HG03460 (cell line): Measurements from ENCODE around the gene COG3.

Source experiments
- ATAC-seq: cut with Tn5 transposase; IDR thresholded peaks from one replicate; pipeline ENCODE4 v1.9.1; 2021; ENCODE audit not compliant: unreplicated experiment

COG3 gene

DNA sequence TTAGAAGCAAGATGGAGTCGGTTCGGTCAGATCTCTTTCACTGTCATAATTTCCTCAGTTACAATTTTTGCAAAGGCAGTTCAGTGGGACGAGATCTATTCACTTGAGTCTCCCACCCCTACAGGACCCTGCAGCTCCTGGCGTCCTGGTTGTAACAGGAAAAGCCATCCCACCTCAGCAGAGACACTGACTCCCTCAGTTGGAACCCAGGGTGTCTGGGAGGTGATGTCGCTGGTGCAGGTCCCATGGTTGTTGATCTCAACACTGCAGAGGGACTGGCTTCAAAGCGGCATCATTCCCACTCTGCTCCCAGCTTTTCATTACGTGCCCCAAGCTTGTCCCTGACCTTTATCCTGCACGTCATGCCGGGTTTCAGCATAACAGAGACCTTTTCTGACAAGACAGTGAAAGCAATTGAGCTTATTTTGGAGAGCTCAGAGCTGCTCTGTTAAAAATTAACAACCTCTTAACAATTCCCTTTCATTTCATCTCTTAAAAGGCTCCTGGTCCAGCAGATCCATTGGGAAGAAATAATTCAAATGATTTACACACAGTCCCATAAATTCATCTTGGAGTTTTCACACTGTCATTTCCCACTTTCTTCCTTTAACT lies 17.6 kb upstream of the COG3 start:
- no peak for ATAC-seq

DNA sequence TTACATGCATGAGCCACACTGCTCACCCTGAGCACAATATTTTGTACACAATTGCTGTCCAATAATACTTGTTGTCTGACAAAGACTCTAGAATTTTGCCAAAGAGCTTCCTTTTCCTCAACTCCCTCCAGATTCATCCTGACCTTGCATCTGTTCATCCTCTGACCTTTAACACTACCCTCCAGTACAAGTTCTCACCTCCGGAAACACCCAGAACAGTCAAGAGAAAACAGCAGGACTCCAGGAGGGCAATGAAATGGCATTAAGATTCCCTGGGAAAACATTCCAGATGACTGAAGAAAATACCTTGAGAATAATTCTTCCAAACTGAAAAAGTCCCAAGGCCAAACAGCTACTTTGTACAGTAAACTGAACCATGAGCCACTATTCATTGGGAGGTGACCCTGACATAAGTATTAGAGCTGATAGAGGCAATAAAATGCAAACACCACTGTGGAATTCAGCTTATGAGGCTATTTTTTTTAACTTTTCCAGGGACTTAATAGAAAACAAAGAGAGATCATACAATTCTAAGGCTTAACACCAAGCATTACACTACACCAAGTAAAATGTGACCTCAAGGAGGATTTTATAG lies 15.7 kb upstream of the COG3 start:
- ATAC-seq = no peak

DNA sequence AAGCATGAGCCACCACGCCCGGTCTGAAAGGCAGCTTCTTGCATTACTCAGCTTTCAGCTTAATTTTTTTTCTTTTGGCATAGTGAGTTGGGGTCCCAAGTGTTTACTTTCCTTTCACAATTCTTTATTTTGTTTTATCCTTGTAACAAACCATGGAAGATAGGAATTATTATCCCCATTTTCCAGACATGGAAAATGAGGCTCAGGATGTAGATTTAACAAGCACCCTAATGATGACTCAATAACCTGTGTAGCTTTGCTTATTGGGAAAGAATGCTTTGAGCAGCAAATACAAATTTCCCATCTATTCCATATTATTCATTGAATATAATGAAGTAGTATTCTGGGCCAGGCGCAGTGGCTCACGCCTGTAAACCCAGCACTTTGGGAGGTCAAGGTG lies 13.5 kb upstream of the COG3 start:
- ATAC-seq = no peak

DNA sequence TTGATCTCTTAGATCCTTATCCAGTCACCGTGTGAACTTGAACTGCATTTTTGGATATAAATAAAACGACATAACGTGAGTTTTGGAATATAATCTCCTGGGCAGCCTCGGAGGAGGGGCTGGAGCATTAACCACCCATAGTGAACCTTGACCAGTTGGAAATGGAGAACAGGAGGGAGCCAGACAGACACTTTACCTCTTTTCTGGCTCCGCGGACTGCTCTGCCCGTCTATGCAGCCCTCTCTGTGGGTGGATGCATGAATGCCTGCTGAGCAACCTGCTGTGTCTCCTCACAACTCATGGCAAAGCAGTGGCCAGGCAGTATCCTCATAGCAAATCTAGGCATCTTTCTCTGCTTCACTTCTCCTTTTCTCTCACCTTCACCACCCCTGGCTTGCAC lies 10.5 kb upstream of the COG3 start:
- no peak for ATAC-seq

DNA sequence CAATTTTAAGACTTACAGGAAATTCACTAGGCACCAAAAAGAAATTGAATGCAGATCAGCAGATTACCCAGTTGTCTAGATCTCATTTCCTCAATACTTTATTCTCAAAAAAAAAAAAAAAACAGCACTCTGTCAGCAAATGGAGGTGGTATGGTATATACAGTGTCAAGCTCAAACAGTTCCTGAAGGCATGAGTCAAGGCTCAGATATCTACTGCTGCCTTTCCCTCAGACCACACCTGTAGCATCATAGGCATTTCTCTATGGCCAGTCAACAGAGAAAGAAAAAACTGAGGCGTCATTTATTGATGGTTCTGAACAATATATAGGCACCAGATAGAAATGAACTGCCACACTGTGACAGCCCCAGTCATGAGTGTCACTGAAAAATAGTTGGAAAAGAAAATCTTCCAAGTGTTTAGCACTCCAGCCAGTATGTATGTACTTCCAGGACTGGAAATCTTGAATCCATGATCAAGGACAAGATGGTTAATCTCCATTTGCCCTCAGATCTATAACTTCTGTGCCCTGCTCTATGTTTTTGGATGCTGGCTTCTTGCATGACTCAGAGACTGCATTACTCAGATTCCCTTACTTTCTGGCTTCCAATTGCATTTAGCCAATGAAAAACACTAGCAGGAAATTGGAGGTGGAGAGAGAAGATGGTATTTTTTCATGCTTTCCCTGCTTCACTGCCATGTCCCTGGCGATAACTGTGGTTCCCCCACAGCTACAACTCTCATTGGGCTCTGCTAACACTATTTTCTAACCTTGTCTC lies 8.4 kb upstream of the COG3 start:
- no peak for ATAC-seq

DNA sequence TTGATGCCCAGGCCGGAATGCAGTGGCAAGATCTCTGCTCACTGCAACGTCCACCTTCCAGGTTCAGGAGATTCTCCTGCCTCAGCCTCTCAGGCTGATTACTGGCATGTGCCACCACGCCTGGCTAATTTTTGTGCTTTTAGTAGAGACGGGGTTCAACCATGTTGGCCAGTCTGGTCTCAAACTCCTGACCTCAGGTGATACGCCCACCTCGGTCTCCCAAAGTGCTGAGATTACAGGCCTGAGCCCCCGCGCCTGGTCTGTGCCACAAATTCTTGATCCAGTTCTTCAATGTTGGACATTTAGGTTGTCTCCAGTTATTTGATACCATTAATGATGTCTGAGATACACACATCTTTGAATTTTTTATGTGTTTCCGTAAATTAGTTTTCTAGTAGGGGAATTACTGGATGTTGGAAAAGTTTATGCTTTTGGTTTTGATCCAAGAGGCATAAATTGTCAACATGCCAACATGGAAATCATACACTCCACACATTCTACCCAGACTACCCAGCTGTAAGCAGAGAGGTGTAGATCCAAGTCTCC lies 525 bp upstream of the COG3 start:
- no peak for ATAC-seq

DNA sequence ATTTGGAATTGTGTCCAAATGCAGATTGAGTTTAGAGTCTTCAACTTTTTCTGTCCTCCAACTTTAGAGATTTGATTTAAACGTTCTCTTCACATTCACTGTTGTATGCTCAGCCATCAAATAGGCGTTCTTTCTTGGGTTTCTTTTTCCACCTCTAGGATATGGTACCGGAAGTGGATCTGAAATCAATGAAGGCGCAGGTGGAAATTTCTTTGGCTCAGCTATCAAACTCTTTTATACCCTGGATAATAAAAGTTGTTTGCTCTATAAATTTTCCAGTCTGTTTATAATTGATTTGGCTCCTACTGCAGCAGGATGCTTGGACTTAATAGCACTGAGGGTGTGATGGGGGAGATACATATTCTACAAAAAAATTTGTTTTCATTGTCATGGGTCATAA lies 1.6 kb downstream of the COG3 start:
- ATAC-seq = no peak

DNA sequence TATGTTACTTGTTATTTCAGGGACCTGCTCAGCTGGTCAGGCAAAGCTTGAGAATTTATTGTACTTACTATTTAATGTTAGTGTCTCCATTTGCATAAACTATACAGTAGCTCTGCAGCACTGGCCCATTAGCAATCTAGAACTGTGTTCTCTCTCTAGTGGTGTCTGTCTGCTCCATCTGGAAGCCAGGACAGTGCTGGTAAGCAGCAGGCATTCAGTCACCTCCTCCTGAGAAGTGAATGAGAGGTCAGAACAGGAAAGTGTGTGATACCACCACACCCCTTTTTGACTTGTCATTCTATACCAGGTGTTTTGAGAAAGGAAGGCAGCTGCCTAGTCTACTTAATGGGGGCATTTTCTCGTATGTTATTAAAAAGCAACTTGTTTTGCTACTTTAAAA lies 3.9 kb downstream of the COG3 start:
- no peak for ATAC-seq

DNA sequence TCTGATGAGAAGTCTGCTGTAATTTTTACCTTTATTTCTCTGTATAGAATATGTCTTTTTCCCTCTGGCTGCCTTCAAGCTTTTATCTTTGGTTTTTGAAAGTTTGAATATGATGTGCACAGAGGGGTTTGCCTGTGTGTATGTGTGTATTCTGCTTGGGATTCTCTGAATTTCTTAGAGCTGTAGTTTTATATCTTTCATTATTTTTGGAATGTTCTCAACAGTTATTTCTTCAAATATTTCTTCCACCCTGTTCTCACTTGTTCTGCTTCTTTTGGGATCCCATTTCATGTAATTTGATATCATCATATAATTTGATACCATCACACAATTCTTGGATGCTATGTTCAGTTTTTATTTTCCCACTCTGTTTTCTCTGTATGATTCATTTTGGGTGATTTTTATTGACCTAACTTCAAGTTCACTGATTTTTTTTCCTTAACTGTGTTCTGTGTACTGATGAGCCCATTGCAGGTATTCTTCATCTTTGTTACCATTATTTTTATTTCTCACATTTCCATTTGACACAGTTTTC lies 7.5 kb downstream of the COG3 start:
- ATAC-seq = no peak

DNA sequence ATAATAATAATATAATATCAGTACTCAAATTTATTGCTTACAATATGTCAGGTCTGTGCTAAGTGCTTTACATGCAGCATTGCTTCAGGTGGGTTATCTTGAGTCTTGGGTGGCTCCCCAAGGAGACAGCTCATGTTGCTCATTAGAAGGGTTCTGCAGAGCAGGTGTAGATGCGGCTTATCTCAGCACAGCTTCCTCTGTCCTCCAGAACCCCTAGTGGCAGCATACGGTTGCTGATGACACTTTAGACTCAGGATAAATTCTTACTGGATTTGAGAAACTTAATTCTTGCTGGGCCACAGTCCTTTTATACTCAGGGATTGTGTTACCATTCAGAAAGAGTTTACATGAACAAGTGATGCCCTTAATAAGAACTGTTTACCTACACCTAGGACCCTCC lies 8.9 kb downstream of the COG3 start:
- ATAC-seq = no peak

DNA sequence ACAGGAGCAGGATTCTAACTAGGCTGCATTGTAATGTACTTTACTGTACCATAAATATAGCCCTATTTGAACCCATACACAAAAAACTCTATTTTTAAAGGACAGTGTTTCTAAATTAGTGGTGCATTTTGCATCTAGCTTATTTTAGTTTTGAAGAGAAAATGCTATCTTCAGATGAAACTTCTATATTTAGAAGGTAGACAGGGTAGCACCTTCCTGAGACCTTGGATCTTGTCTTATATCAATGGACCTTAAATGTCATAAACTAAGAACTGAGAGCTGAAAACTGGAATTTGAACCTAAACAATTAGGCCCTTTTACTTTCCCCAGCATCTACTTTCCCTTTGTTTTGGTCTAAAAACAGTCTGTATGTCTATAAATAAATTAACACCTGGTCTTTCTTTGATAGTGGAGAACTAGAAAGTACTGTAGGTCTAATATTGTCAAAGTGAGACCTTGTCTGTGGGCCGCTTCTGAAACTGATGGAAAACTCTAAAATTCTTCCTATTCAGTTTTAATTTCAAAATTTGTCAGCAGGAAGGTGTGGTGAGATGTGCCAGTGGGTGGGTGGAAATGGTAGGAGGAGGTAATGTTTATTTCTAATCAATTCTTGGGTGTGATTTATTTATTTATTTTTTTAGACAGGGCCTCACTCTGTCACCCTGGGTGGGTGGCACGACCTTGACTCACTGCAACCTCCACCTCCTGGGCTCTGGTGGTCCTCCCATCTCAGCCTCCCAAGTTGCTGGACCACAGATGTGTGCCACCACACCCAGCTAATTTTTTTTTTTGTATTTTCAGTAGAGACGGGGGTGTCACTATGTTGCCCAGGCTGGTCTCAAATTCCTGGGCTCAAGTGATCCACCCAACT lies 10.1 kb downstream of the COG3 start:
- ATAC-seq = no peak

DNA sequence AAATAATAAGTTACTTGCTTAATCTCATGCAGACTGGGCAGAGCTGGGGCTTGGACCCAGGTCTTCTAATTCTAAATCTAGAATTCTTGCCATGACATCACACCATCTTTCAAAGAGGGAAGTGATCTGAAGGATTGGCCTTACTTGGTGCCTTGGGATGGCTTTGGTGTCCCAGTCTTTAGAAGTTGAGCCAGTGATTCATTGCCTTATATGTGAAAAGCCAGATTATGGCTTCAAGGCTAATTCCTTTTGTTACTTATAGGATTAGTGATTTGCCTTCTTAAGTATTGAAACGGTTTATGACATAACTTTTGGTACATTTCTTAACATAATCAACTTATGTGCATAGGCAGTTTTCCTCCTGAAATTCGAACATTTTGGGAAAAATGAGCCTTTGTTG lies 14.9 kb downstream of the COG3 start:
- no peak for ATAC-seq

DNA sequence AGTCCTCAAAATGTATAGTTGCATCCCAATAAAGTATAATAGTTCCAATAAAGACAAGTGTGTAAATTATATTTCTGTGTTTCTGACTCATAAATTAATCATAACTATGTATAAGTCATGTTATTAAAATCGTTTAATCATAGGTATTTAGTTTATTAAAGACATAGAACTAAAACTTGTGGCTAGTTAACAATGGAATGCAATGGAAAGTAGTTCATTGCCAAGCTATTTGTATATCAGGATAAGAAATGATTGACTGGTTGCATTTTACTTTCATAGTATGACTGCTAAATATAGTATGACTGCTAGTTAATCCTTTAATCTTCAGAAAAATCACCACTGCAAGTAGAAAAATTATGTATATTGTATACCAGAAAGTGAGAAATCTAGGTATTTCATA lies 16.9 kb downstream of the COG3 start:
- no peak for ATAC-seq

DNA sequence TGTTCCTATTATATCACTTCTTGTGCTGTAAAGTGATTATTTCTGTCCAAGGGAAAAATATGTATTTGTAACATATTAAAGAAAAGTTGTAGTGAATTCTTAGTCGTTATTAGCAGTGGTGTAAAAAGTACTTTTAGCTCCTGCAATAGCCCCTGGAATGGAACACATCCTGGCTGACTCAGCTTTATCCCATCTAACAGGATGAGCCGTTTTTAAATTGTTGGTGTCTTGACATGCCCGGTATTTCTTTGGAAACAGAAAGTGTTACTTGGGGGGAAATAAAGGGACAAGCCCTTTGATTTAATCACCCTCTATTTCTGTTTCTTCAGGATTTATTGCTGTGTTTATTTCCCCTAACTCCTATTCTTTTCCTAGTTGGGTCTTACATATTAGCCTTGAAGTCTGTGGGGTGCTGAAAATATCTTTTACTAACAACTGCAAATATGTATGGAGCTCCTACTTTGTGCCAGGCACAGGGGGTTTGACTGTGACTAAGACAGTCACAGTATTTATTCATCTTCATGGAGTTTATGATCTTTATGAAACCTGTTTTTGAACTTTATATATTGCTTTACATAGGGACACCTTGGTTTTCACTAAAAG lies 17.9 kb downstream of the COG3 start:
- ATAC-seq = no peak

DNA sequence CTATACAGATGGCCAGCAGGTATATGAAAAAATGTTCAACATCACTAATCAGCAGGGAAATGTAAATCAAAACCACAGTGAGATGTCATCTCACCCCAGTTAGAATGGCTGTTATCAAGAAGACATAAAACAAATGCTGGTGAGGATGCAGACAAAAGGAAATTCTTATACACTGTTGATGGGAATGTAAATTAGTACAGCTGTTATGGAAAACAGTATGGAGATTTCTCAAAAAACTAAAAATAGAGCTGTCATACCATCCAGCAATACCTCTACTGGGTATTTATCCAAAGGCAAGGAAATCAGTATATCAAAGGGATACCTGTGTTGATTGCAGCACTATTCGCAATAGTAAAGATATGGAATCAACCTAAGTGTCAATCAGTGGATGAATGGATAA lies 22.9 kb downstream of the COG3 start:
- ATAC-seq = no peak

DNA sequence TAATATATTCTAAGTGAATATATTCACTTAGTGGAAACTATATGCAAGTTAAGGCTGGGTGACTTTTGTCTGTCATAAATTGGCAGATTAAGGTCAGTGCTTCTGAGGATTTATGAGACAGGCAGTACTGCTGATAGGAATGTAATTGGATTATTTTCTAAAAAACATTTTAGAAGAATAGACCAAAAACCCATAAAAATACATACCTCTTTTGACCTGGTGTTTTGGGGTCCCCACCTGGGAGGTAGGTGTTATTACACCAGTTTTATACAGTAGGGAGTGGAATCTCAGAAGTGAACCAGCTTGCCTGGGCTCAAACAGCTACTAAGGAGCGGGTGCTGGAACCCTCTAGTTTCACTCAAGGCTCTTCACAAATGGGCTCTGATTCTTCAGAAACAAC lies 25.3 kb downstream of the COG3 start:
- ATAC-seq = no peak

DNA sequence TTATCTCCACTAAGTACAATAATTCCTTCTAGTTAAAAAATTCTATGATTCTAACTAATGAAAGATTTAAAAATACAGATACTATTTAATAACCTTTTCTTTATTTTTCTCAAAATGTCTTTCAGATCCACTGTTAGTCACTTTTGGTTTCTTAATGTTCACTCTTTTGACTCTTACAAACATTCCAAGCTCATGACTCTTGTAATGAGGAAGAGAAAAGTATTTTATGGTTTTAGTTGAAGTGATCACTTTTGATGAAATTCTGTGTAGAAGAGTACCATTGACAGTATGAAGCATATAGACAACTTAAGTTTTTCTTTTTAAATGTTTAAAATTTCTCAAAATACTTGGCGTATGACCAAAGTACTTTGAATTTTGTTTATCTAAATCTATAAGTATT lies 27.8 kb downstream of the COG3 start:
- ATAC-seq = no peak

DNA sequence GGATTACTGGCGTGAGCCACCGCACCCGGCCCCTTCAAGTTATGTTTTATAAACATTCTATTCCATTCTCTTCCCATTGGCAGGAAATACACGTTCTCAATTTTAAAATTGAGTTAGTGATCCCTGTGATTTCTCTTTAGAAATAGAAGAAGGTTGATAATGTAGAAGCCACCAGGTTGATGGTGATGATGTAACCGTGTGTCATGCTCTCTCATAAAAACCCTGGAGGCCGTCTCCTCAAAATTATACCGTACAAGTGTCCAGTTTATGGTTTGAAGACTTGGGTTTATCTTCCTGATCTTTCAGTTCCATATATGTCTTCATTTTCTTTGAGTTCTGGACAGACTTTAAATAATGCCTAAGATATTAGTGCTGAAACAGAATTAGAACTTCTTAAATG lies 32.2 kb downstream of the COG3 start:
- ATAC-seq = no peak

DNA sequence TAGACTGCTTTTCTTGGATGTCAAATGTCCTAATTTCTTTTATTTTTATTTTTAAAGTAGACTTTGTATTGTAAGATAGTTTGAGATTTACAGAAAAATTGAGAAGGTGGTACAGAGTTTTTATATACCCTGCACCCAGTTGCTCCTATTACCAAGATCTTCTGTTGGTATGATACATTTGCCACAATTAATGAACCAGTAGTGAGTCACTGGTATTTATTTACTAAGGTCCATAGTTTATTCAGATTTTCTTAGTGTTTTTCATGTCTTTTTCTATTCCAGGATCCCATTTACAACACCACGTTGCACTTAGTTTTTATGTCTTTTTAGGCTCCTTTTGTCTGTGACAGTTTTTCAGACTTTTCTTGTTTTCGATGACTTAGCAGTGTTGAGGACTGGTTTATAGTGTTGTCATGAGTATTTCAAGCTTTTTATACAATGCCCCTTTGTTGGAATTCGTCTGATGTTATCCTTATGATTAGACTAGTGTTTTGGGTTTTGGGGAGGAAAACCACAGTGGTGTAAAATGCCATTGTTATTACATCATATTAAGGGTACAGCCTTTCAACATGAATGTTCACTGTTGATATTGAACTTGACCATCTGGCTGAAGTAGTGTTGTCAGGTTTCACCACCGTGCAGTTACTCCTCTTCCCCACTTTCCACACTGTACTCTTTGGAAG lies 35.9 kb downstream of the COG3 start:
- ATAC-seq = no peak

DNA sequence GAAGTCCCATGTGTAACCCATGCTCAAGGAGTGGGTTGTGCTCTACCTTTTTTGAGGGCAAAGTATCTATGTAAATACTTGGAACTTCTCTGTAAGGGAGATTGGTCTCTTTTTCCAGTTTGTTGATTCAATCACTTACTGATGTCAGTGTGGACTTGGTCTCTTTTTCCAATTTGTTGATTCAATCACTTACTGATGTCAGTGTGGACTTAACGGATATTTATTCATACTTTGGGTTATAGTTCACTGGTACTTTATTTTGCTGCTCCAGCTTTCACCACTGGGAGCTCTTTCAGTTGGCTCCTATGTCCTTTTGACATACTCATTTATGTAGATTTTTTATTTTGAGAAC lies 36.4 kb downstream of the COG3 start:
- no peak for ATAC-seq
